Mammary epithelial cell (primary cell): ENCODE measurements around the gene HLTF.

Experiments
- CTCF ChIP-seq, 2 donors: IDR thresholded peaks in 1 of 2; conservative IDR thresholded peaks in 1 of 2; 2 replicates each; pipeline ENCODE4 v1.5.1; 2011 to 2012; ENCODE audit warnings: inconsistent platforms in 2 of 2, low read length in 2 of 2, mild to moderate bottlenecking in 2 of 2, control low read depth in 1 of 2, low read depth in 1 of 2; ENCODE audit not compliant: insufficient read depth in 1 of 2; ENCODE audit errors: extremely low read depth in 1 of 2
- EZH2 ChIP-seq: IDR thresholded peaks from 2 replicates; pipeline ENCODE4 v1.6.1; 2012; ENCODE audit warnings: low read length, inconsistent platforms, borderline replicate concordance

DNA sequence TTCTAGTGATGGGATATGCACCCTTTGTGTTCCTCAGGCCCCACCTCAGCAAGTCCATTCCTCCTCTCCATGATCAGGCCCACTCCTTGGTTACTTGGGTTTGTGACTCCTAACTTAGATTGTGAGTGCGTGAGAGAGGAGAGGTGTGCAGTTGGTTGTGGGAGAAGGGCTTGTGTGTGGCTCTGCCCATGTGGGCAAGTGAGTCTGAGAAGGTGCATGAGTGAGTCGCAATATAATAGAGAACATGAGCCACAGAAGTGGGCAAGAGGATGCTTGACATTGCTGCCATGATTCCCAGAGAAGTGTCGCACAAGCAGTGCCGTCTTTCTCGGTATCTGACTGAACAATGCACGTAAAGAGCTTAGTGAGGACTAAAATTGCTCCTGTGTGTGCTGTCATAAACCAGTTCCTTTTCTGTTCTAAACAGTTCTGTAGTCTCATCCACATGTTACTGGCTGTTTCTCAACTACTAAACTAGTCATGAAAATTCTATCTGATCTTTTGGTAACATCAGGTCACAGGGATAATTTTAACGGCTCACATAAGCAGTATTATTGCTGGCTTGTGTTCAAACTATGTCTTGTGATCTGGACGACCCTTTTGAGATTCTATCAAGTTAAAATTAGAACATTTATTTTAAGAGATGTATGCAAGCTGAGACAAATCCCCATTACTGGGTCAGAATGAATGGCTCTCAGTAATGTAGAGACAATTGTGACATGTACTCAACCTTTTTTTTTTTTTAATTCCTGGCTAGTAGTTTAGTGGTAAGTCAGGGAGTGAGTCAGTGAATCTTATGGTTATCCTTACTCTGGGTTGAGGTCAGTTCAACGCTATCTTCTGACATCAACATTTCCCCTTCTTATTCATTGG, 69.4 kb downstream of the HLTF start:
- TF ChIP-seq EZH2 (no peak), CTCF (conservative IDR thresholded peaks at IDR 0.05 in 1 of 2, IDR thresholded peaks at IDR 0.05 in 1 of 2; ENCODE audit: extremely low read depth in 1 of 2, insufficient read depth in 1 of 2, low read depth in 1 of 2, low read length in 2 of 2) (no peak)
